SK-N-SH (cell line): ENCODE data around the gene B4GALNT3.

ENCODE experiments used
- EP300 ChIP-seq, 2 experiments: IDR thresholded peaks; 2 replicates each; pipeline versions ENCODE4 v1.4.0 to v1.6.1; 2012; ENCODE audit warnings: borderline replicate concordance in 1 of 2, low read depth in 1 of 2, low read length in 1 of 2
- NFIC ChIP-seq: IDR thresholded peaks from 2 replicates; pipeline ENCODE4 v1.4.0; 2012; ENCODE audit warnings: borderline replicate concordance
- POLR2AphosphoS5 ChIP-seq: IDR thresholded peaks from 2 replicates; pipeline ENCODE4 v1.6.1; 2012; ENCODE audit warnings: low read depth, low read length
- RAD21 ChIP-seq: IDR thresholded peaks from 2 replicates; pipeline ENCODE4 v1.6.1; 2012; ENCODE audit warnings: mild to moderate bottlenecking, low read length
- TF ChIP-seq, protein P1 (sequence below): fragments of 200-600 bp; sonication (generic); IDR thresholded peaks from 2 replicates; pipeline ENCODE4 v1.6.1; 2017; ENCODE audit warnings: antibody characterized with exemption, mild to moderate bottlenecking, moderate library complexity
- TF ChIP-seq, protein P2 (sequence below): fragments of 150-350 bp; IDR thresholded peaks from 2 replicates; pipeline ENCODE4 v1.6.1; 2017; ENCODE audit warnings: antibody characterized with exemption, low read length, low read depth, borderline replicate concordance

DNA sequence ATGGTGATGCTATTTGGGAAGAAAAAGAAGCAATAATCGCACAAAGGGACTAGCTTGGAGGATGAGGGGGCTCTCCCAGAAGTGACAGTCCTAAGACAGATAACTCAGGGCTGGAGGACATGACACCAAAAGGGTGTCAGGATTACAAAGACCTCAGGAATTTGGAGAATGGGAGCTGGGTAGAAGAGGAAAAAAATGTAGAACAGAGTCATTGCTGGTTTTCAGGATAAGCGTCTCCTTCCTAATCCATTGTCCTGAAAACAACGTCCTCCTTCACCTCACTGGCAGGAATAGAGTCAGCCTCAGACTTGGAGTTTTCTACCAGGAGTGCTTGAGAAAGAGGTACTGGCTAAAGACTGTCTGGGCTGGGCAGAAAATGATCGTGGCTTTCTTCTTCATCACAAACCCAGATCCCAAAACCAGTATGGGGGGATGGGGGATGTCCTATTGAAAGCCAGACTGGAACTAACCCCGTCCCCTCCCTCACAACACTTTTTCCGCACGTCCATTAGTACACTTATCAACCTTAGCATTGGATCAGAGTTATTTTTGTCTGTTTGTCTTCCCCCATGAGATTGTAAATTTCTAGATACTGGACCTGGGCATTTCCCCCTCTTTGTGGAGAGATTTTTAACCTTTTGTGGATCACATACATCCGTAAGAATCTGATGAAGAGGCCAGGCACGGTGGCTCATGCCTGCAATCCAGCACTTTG lies 14.3 kb downstream of the B4GALNT3 start:
- TF ChIP-seq, protein P1, sequence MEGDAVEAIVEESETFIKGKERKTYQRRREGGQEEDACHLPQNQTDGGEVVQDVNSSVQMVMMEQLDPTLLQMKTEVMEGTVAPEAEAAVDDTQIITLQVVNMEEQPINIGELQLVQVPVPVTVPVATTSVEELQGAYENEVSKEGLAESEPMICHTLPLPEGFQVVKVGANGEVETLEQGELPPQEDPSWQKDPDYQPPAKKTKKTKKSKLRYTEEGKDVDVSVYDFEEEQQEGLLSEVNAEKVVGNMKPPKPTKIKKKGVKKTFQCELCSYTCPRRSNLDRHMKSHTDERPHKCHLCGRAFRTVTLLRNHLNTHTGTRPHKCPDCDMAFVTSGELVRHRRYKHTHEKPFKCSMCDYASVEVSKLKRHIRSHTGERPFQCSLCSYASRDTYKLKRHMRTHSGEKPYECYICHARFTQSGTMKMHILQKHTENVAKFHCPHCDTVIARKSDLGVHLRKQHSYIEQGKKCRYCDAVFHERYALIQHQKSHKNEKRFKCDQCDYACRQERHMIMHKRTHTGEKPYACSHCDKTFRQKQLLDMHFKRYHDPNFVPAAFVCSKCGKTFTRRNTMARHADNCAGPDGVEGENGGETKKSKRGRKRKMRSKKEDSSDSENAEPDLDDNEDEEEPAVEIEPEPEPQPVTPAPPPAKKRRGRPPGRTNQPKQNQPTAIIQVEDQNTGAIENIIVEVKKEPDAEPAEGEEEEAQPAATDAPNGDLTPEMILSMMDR = no peak
- no peak for TF ChIP-seq NFIC
- TF ChIP-seq, protein P2, sequence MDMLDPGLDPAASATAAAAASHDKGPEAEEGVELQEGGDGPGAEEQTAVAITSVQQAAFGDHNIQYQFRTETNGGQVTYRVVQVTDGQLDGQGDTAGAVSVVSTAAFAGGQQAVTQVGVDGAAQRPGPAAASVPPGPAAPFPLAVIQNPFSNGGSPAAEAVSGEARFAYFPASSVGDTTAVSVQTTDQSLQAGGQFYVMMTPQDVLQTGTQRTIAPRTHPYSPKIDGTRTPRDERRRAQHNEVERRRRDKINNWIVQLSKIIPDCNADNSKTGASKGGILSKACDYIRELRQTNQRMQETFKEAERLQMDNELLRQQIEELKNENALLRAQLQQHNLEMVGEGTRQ = no peak
- TF ChIP-seq POLR2AphosphoS5 = no peak
- TF ChIP-seq EP300 (IDR thresholded peaks at IDR 0.05; ENCODE audit: borderline replicate concordance in 1 of 2, low read depth in 1 of 2, low read length in 1 of 2) = no peak
- no peak for TF ChIP-seq RAD21
